A673 (cell line): Measurements from ENCODE around the gene SHE.

Experiments used
- EZH2 ChIP-seq: fragments of 200-600 bp; sonication (generic); IDR thresholded peaks from 2 replicates; pipeline ENCODE4 v1.6.1; 2017; ENCODE audit warnings: borderline replicate concordance, low read depth, mild to moderate bottlenecking, mixed read lengths, antibody characterized with exemption, low read length; ENCODE audit not compliant: poor library complexity, severe bottlenecking
- TF ChIP-seq, protein P1 (sequence below): fragments of 300-800, 200-600 bp; sonication (generic); conservative IDR thresholded peaks from 2 replicates; pipeline ENCODE4 v1.5.1; 2017; ENCODE audit warnings: low read depth, mild to moderate bottlenecking, antibody characterized with exemption, low read length, moderate library complexity, mixed read lengths

DNA sequence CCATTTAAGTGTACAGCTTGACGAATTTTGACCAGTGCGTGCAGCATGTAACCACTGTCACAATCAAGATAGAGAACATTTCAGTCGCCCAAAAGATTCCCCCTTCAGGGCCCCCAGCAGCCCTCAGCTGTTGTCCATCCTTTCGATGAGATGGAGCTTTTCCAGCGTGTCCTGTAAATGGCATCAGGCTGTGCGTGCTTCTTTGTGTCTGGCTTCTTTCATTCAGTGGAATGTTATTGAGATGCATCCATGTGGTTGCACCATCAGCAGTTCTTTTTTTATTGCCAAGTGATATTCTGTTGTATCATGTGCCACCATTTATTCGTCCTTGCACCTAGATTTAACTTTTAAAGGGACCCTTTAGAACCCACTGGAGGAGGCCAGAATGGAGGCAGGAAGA is 34.4 kb upstream of the SHE start:
- no peak for TF ChIP-seq EZH2
- TF ChIP-seq, protein P1, sequence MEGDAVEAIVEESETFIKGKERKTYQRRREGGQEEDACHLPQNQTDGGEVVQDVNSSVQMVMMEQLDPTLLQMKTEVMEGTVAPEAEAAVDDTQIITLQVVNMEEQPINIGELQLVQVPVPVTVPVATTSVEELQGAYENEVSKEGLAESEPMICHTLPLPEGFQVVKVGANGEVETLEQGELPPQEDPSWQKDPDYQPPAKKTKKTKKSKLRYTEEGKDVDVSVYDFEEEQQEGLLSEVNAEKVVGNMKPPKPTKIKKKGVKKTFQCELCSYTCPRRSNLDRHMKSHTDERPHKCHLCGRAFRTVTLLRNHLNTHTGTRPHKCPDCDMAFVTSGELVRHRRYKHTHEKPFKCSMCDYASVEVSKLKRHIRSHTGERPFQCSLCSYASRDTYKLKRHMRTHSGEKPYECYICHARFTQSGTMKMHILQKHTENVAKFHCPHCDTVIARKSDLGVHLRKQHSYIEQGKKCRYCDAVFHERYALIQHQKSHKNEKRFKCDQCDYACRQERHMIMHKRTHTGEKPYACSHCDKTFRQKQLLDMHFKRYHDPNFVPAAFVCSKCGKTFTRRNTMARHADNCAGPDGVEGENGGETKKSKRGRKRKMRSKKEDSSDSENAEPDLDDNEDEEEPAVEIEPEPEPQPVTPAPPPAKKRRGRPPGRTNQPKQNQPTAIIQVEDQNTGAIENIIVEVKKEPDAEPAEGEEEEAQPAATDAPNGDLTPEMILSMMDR, result no peak
